ENCODE data around the gene RUNDC3A.

DNA sequence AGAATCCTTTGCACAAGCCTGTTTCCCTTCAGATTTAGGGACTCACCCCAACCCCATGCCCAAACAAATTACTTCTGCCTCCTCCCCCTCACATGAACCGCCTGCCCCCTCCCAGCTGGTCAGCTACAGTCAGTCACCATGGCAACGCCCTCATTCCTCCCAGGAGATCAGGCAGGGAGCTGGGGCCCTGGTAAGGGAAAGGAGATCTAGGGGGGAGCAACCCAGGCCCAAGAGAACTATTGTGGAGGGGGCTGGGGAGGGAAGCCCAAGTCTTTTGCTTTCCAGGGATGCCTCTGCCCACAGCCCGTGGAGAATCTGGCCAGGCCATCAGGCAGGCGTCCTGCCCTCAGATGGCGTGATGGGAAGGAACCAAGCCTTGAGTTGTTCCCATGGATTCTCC is 52.4 kb downstream of the RUNDC3A start:
- TF ChIP-seq, protein P1, sequence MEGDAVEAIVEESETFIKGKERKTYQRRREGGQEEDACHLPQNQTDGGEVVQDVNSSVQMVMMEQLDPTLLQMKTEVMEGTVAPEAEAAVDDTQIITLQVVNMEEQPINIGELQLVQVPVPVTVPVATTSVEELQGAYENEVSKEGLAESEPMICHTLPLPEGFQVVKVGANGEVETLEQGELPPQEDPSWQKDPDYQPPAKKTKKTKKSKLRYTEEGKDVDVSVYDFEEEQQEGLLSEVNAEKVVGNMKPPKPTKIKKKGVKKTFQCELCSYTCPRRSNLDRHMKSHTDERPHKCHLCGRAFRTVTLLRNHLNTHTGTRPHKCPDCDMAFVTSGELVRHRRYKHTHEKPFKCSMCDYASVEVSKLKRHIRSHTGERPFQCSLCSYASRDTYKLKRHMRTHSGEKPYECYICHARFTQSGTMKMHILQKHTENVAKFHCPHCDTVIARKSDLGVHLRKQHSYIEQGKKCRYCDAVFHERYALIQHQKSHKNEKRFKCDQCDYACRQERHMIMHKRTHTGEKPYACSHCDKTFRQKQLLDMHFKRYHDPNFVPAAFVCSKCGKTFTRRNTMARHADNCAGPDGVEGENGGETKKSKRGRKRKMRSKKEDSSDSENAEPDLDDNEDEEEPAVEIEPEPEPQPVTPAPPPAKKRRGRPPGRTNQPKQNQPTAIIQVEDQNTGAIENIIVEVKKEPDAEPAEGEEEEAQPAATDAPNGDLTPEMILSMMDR (optimal IDR thresholded peaks at IDR 0.05 in 1 of 3, IDR thresholded peaks at IDR 0.05 in 1 of 3, conservative IDR thresholded peaks at IDR 0.05 in 1 of 3; ENCODE audit: extremely low read depth in 1 of 3, insufficient read depth in 2 of 3, low read length in 3 of 3): no peak
- TF ChIP-seq EZH2 (IDR thresholded peaks at IDR 0.05; ENCODE audit: low read length): no peak
